Mammary epithelial cell (primary cell): ENCODE results near the gene C2orf42.
"Not testable (repeated sequence)": the region's sequence is repeated elsewhere in the genome, so short reads cannot be mapped to it uniquely, and the experiment has no call there.

Source experiments
- EZH2 ChIP-seq: IDR thresholded peaks from 2 replicates; pipeline ENCODE4 v1.6.1; 2012; ENCODE audit warnings: low read length, inconsistent platforms, borderline replicate concordance
- TF ChIP-seq, protein P1 (sequence below), 2 donors: IDR thresholded peaks in 1 of 2; conservative IDR thresholded peaks in 1 of 2; 2 replicates each; pipeline ENCODE4 v1.5.1; 2011 to 2012; ENCODE audit warnings: inconsistent platforms in 2 of 2, low read length in 2 of 2, mild to moderate bottlenecking in 2 of 2, control low read depth in 1 of 2, low read depth in 1 of 2; ENCODE audit not compliant: insufficient read depth in 1 of 2; ENCODE audit errors: extremely low read depth in 1 of 2

GRCh38 chr2:70131344-70132143 is 59.3 kb downstream of the C2orf42 start:
- TF ChIP-seq, protein P1, sequence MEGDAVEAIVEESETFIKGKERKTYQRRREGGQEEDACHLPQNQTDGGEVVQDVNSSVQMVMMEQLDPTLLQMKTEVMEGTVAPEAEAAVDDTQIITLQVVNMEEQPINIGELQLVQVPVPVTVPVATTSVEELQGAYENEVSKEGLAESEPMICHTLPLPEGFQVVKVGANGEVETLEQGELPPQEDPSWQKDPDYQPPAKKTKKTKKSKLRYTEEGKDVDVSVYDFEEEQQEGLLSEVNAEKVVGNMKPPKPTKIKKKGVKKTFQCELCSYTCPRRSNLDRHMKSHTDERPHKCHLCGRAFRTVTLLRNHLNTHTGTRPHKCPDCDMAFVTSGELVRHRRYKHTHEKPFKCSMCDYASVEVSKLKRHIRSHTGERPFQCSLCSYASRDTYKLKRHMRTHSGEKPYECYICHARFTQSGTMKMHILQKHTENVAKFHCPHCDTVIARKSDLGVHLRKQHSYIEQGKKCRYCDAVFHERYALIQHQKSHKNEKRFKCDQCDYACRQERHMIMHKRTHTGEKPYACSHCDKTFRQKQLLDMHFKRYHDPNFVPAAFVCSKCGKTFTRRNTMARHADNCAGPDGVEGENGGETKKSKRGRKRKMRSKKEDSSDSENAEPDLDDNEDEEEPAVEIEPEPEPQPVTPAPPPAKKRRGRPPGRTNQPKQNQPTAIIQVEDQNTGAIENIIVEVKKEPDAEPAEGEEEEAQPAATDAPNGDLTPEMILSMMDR (conservative IDR thresholded peaks at IDR 0.05 in 1 of 2, IDR thresholded peaks at IDR 0.05 in 1 of 2; ENCODE audit: extremely low read depth in 1 of 2, insufficient read depth in 1 of 2, low read depth in 1 of 2, low read length in 2 of 2), result not testable (repeated sequence)
- not testable (repeated sequence) for TF ChIP-seq EZH2
